Astrocyte (in vitro differentiated cells and primary cell): ENCODE results near the gene SMAP1.

Experiments used
- EZH2 ChIP-seq: IDR thresholded peaks from 2 replicates; pipeline ENCODE4 v1.6.1; 2012; ENCODE audit warnings: mild to moderate bottlenecking, low read length, inconsistent platforms; ENCODE audit not compliant: insufficient read depth
- TF ChIP-seq, protein P1 (sequence below): IDR thresholded peaks from 2 replicates; pipeline ENCODE4 v1.5.1; 2011; ENCODE audit warnings: low read depth, mild to moderate bottlenecking, inconsistent platforms, low read length, moderate library complexity; ENCODE audit not compliant: insufficient read depth

GRCh38 chr6:70700922-70701876 lies 33.5 kb downstream of the SMAP1 start:
- TF ChIP-seq, protein P1, sequence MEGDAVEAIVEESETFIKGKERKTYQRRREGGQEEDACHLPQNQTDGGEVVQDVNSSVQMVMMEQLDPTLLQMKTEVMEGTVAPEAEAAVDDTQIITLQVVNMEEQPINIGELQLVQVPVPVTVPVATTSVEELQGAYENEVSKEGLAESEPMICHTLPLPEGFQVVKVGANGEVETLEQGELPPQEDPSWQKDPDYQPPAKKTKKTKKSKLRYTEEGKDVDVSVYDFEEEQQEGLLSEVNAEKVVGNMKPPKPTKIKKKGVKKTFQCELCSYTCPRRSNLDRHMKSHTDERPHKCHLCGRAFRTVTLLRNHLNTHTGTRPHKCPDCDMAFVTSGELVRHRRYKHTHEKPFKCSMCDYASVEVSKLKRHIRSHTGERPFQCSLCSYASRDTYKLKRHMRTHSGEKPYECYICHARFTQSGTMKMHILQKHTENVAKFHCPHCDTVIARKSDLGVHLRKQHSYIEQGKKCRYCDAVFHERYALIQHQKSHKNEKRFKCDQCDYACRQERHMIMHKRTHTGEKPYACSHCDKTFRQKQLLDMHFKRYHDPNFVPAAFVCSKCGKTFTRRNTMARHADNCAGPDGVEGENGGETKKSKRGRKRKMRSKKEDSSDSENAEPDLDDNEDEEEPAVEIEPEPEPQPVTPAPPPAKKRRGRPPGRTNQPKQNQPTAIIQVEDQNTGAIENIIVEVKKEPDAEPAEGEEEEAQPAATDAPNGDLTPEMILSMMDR = no peak
- no peak for TF ChIP-seq EZH2
